LNCaP clone FGC (cell line): ENCODE results near the gene PAF1.

Source experiments
- DNase-seq: peaks from one replicate; pipeline ENCODE4 v3.0.0-alpha.2; 2011; ENCODE audit warnings: low read depth
- H3K4me3 ChIP-seq: 2 replicates; pipeline ENCODE4 v1.5.1; 2011; ENCODE audit warnings: mild to moderate bottlenecking, low read depth, low read length, control low read depth
- CTCF ChIP-seq: IDR thresholded peaks from 2 replicates; pipeline ENCODE4 v1.5.1; 2012; ENCODE audit warnings: mild to moderate bottlenecking; ENCODE audit not compliant: control insufficient read depth, insufficient read depth; ENCODE audit errors: extremely low read depth

Gene PAF1

DNA sequence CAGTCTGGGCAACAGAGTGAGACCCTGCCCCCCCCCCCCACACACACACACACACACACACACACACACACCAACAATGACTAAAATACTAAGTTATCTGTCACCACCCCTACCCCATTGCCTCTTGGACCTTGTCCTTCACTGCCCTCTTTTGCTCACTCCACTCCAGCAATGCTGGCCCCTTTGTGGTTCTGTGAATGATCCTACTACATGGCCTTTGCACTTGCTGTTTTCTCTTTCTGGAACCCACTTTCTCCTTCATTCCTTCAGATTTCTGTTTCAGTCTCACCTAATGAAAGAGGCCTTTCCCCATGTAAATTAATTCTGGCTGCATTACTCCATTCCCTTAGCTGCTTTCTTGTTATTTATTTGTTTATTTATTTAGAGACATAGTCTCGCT is 51.2 kb downstream of the PAF1 start:
- no peak for DNase-seq
- no peak overlapping the region for H3K4me3 ChIP-seq
- no peak for TF ChIP-seq CTCF

- no peak for TF ChIP-seq CTCF
- no peak for DNase-seq
- no peak overlapping the region for H3K4me3 ChIP-seq
Observed at GRCh38 chr19:39336483-39336882, 54.4 kb downstream of the PAF1 start.
